Measurements from ENCODE around the gene DPP4.

DPP4 gene

GRCh38 chr2:162073888-162074631 lies at the start of gene DPP4:
DPP4 (minus strand) TSS chr2:162074215; CDS start chr2:162073981, 234 bp downstream.
- DNase-seq (ENCODE audit: low read depth in 1 of 2, low spot score in 1 of 2): peak; percentile 13 to 37

- DNase-seq (ENCODE audit: low read depth in 1 of 2, low spot score in 1 of 2): no peak
These were observed 44.4 kb upstream of the DPP4 start for GRCh38 chr2:162118166-162119031.

DNA sequence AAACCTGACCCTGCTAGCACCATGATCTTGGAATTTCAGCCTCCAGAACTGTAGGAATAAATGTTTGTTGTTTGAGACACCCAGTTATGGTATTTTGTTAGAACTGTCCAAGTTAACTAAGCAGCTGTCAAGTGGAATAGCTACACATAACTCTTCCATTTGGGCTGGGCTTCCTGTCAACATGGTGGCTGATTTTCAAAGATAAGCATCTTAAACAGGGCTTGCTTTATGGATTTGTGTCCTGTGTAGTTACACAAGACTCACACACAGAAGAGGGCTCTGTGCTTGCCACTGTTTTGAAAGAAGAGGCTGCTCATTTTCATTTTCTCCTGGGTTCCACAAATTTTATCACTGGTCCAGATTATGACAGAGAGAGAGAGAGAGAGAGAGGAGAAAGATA lies 42.3 kb upstream of the DPP4 start:
- no peak for DNase-seq (ENCODE audit: low read depth in 1 of 2, low spot score in 1 of 2)

GRCh38 chr2:162115076-162115475 lies 41.1 kb upstream of the DPP4 start:
- no peak for DNase-seq (ENCODE audit: low read depth in 1 of 2, low spot score in 1 of 2)

DNA sequence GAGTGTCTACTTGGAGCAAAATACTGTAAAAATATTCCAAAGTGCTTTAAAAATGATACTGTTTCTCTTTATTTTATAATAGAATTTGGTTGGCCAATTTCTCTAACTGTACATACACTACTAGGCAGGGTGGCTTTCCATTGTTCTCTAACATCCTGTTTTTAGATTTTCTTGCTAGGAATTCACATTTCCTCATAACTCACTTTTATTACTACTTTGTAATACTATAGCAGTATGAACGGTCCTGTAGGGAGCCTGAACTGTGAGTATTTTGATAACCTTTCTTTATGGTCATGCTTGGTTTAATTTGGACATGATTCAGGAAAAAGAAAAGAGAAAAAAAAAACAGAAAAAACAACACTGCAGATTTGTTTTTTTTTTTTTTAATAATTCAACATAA lies 40.3 kb upstream of the DPP4 start:
- no peak for DNase-seq (ENCODE audit: low read depth in 1 of 2, low spot score in 1 of 2)

GRCh38 chr2:162113776-162114168 lies 39.8 kb upstream of the DPP4 start:
- no peak for DNase-seq (ENCODE audit: low read depth in 1 of 2, low spot score in 1 of 2)

DNA sequence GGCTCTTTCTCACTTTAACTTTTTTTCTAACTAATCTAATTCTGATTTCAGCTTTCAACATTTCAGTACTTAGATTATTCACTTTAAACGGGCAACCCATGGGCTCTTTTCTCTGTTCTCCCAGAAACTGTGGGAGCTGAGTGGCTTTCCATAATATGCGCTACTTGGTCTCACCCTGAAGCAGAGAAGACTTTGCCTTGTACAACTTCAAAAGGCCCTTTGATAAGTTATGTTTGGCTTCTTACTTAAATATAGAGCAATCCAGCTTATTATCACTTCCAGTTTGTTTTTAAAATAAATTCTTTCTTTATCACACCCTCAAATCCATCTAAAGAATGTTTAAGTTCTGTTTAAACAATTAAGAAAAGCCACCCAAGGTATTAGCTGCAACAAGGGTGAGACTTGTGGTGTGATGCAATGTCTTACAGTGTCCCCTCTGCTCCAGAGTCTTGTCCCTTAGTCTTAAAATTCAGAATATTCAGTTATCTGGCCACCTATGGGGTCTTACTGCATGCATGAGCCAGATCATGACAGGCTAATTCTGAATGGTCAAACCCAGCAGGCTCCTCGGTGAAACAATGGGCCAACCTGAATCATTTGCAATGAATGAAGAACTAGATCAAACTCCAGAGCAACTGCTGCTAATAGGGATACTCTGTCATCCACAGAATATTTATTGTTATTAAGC lies 39.2 kb upstream of the DPP4 start:
- no peak for DNase-seq (ENCODE audit: low read depth in 1 of 2, low spot score in 1 of 2)

- no peak for DNase-seq (ENCODE audit: low read depth in 1 of 2, low spot score in 1 of 2)
These were observed 38.2 kb upstream of the DPP4 start for GRCh38 chr2:162111958-162112850.

DNA sequence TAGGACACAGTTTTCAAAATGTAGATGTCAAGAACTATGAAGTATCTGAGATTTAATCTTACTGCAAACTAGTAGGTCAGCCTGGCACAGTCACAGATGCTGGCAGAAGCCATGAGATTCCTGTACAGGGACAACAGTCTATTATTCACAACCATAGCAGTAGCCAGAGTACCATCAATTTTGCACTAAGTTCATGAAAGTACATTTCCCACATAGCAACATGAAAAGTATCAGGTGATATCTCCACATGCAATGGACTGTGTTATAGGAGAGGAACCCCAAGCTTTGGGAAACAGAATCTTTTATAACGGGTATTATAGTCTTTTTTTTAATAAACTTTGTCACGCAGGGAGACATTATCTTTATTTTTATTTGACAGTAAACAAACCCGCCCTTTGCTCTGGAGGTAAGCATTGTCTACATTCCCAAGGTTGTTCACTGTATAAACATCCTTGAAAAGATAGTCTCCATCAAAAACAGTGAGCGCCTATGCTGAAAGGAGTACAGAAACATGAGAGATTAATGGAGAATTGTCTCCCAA lies 33.4 kb upstream of the DPP4 start:
- no peak for DNase-seq (ENCODE audit: low read depth in 1 of 2, low spot score in 1 of 2)

- DNase-seq (ENCODE audit: low read depth in 1 of 2, low spot score in 1 of 2): no peak
These were observed 32.7 kb upstream of the DPP4 start for GRCh38 chr2:162106746-162107145.

DNA sequence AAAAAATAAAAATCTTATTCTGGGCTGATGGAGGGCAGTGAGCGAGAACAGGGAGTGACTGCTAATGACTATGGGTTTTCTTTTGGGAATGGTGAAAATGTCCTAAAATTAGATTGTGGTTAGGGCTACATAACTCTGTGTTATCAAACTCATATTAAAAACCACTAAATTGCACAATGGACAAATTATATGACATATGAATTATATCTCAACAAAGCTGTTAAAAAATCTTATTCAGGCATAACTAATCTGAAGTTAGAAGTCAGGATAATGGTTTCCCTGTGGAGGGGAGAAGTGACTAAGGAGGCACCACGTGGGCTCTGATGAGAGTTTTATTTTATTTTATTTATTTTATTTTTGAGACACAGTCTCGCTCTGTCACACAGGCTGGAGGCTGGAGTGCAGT lies 32.1 kb upstream of the DPP4 start:
- DNase-seq (ENCODE audit: low read depth in 1 of 2, low spot score in 1 of 2): no peak

DNA sequence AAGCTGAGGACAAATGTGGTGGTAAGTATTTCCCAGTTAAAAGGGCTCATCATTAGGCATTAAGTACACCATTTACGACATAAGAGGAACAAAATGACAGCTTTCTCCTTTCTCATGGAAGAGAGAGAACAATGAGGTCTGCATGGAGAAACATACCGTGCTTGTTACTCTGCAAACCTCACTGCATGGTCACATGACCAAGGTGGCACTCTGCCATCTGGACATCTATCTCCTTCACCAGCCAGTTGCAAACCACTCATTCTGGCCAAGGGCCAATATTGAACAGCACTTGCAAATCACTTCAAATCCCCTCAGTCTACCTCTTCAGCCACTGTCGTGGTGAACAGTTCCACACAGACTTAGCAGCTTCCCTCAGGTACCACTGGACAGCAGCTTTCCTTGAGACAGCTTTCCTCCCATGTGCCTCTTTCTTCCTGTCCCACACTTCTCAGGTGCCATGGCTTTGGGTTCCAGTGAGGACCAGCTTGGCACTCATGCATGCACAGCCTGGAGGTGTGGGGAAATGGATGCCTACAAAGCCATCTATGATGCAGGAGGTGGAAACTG lies 29.5 kb upstream of the DPP4 start:
- no peak for DNase-seq (ENCODE audit: low read depth in 1 of 2, low spot score in 1 of 2)

- no peak for DNase-seq (ENCODE audit: low read depth in 1 of 2, low spot score in 1 of 2)
These were observed 26.6 kb upstream of the DPP4 start for GRCh38 chr2:162100579-162100978.

- DNase-seq (ENCODE audit: low read depth in 1 of 2, low spot score in 1 of 2): no peak
These were observed 25.8 kb upstream of the DPP4 start for GRCh38 chr2:162099836-162100235.

DNA sequence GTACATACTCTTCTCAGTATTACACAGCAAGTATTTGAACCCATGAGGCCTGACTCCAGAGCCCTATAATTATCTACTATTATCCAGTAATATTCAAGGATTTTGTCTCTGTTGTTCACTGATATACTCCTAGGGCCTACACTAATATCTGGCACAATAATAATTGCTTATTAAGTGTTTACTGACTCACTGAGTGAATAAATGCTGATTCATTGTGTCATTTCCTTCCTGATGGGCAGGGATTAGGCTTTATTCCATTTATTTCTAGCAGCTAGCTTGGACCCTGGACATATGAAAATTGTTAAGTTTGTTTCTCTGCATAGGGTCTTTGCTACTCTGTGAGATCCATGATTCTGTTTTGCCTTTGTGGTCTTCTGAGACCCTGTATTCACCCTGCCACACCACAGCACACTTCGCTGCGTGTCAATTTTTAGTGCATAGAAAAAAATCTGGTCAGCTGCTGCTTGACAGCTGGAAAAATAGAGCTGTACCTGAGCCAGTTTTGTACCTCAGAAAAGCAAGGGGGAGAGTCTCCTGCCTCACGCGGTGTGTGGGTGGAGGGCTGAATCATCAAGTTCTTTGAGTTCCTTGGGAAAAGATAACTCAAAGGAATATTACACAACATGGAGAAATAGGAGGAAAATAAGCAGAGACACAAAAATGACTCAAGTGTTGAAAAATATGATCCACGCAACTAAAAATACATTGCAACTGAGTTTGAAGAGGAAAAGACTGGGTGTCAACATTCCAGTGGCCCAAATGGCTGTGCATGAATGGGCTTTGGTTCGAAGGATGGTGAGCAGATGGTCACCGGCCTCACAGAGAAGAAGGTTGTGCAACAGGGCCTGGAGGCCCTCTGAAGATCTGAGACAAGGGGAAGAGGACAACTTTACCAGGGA lies 18.9 kb upstream of the DPP4 start:
- DNase-seq (ENCODE audit: low read depth in 1 of 2, low spot score in 1 of 2): no peak

- DNase-seq (ENCODE audit: low read depth in 1 of 2, low spot score in 1 of 2): no peak
These were observed 18.0 kb upstream of the DPP4 start for GRCh38 chr2:162092008-162092390.

DNA sequence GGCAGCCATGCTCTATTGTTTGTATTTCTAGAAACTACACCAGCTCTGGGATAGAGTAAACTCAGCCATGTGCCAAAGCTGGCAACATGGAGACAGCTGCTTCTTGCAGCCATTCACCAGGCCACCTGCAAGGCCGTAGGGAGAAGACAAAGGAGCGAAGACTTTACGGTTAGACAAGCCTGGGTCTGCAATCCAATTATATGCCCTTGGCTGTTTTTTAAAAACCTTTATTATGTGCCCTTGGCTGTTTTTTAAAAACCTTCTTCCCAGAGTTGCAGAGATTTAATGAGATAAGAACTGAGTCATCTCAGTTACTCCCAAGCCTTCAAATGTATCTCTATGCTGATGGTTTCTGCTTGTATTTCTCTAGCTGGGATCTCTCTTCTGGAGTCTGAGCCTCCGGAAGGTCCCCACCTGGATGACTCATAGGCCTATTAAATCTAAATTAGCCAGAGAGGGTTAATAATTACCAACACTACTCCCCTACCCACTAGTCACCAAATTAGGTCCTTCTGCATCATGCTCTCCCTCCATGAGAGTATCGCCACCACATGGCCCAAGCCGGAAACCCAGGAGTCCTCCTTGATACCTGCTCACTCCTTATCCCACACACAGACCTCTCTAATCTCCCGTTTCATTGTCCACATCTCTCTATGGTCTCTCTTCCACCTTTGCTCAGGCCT lies 17.5 kb upstream of the DPP4 start:
- no peak for DNase-seq (ENCODE audit: low read depth in 1 of 2, low spot score in 1 of 2)

- DNase-seq (ENCODE audit: low read depth in 1 of 2, low spot score in 1 of 2): no peak
These were observed 16.1 kb upstream of the DPP4 start for GRCh38 chr2:162090109-162090508.

GRCh38 chr2:162086904-162087303 lies 12.9 kb upstream of the DPP4 start:
- no peak for DNase-seq (ENCODE audit: low read depth in 1 of 2, low spot score in 1 of 2)
